ENCODE measurements around the gene RARB. TPM values are rescaled to one million over a fixed set of nuclear protein-coding genes. Genes with fewer than 3 reads are reported as not detected.

RARB gene
- total and polyA plus RNA-seq, 2 donors (not counting 1 experiment from before 2014, with no cell fraction given) = 9.4 to 13.3 TPM

- H3K4me1 ChIP-seq (ENCODE audit: control insufficient read depth, extremely low read depth, insufficient read depth, low read length) = no peaks in the 10 kb centered on the region
- no peaks in the 10 kb centered on the region for H3K27me3 ChIP-seq (ENCODE audit: control insufficient read depth, insufficient read depth, low read length)
- no peaks in the 10 kb centered on the region for H3K79me2 ChIP-seq (ENCODE audit: control insufficient read depth, insufficient read depth, low read length)
- no peak overlapping the region for H2AFZ ChIP-seq (ENCODE audit: low read length)
- no peaks in the 10 kb centered on the region for H3K9me3 ChIP-seq (ENCODE audit: control insufficient read depth, insufficient read depth, low read depth, low read length)
- no peak for DNase-seq (ENCODE audit: low read depth in 2 of 2)
- no peak overlapping the region for H3K27ac ChIP-seq (ENCODE audit: insufficient read depth, low read length)
- H4K20me1 ChIP-seq (ENCODE audit: control insufficient read depth, extremely low read depth, insufficient read depth, low read length) = no peaks in the 10 kb centered on the region
- H3K9ac ChIP-seq (ENCODE audit: insufficient read depth, low read length) = no peak overlapping the region
- no peak overlapping the region for H3K4me2 ChIP-seq (ENCODE audit: extremely low read depth, insufficient read depth, low read length)
- TF ChIP-seq, protein P1, sequence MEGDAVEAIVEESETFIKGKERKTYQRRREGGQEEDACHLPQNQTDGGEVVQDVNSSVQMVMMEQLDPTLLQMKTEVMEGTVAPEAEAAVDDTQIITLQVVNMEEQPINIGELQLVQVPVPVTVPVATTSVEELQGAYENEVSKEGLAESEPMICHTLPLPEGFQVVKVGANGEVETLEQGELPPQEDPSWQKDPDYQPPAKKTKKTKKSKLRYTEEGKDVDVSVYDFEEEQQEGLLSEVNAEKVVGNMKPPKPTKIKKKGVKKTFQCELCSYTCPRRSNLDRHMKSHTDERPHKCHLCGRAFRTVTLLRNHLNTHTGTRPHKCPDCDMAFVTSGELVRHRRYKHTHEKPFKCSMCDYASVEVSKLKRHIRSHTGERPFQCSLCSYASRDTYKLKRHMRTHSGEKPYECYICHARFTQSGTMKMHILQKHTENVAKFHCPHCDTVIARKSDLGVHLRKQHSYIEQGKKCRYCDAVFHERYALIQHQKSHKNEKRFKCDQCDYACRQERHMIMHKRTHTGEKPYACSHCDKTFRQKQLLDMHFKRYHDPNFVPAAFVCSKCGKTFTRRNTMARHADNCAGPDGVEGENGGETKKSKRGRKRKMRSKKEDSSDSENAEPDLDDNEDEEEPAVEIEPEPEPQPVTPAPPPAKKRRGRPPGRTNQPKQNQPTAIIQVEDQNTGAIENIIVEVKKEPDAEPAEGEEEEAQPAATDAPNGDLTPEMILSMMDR (conservative IDR thresholded peaks at IDR 0.05 in 1 of 2, IDR thresholded peaks at IDR 0.05 in 1 of 2; ENCODE audit: low read depth in 1 of 2, low read length in 2 of 2) = no peak
- TF ChIP-seq EZH2 (IDR thresholded peaks at IDR 0.05; ENCODE audit: low read length, missing control alignments) = no peak
- no peak overlapping the region for H3K4me3 ChIP-seq (replicated peaks in 1 of 4; ENCODE audit: control extremely low read depth in 1 of 4, insufficient read depth in 1 of 4, low read depth in 3 of 4, low read length in 4 of 4)
- no peaks in the 10 kb centered on the region for H3K36me3 ChIP-seq (ENCODE audit: control insufficient read depth, insufficient read depth, low read length)
Observed at GRCh38 chr3:25564075-25564474, 136.0 kb downstream of the RARB start.

GRCh38 chr3:25565807-25566206 is 137.7 kb downstream of the RARB start:
- TF ChIP-seq, protein P1 (conservative IDR thresholded peaks at IDR 0.05 in 1 of 2, IDR thresholded peaks at IDR 0.05 in 1 of 2; ENCODE audit: low read depth in 1 of 2, low read length in 2 of 2) = no peak
- no peak for TF ChIP-seq EZH2 (IDR thresholded peaks at IDR 0.05; ENCODE audit: low read length, missing control alignments)
- no peak overlapping the region for H2AFZ ChIP-seq (ENCODE audit: low read length)
- no peaks in the 10 kb centered on the region for H3K79me2 ChIP-seq (ENCODE audit: control insufficient read depth, insufficient read depth, low read length)
- H3K36me3 ChIP-seq (ENCODE audit: control insufficient read depth, insufficient read depth, low read length) = no peaks in the 10 kb centered on the region
- H3K9ac ChIP-seq (ENCODE audit: insufficient read depth, low read length) = no peak overlapping the region
- H3K27ac ChIP-seq (ENCODE audit: insufficient read depth, low read length) = no peak overlapping the region
- H3K4me2 ChIP-seq (ENCODE audit: extremely low read depth, insufficient read depth, low read length) = no peak overlapping the region
- no peaks in the 10 kb centered on the region for H4K20me1 ChIP-seq (ENCODE audit: control insufficient read depth, extremely low read depth, insufficient read depth, low read length)
- no peak overlapping the region for H3K4me3 ChIP-seq (replicated peaks in 1 of 4; ENCODE audit: control extremely low read depth in 1 of 4, insufficient read depth in 1 of 4, low read depth in 3 of 4, low read length in 4 of 4)
- H3K4me1 ChIP-seq (ENCODE audit: control insufficient read depth, extremely low read depth, insufficient read depth, low read length) = no peaks in the 10 kb centered on the region
- DNase-seq (ENCODE audit: low read depth in 2 of 2) = no peak
- H3K9me3 ChIP-seq (ENCODE audit: control insufficient read depth, insufficient read depth, low read depth, low read length) = no peaks in the 10 kb centered on the region
- H3K27me3 ChIP-seq (ENCODE audit: control insufficient read depth, insufficient read depth, low read length) = no peaks in the 10 kb centered on the region

- Histone ChIP-seq H3K27ac (ENCODE audit: insufficient read depth, low read length) (no peak overlapping the region), H3K9me3 (ENCODE audit: control insufficient read depth, insufficient read depth, low read depth, low read length) (no peaks in the 10 kb centered on the region), H3K4me1 (ENCODE audit: control insufficient read depth, extremely low read depth, insufficient read depth, low read length) (no peaks in the 10 kb centered on the region), H3K36me3 (ENCODE audit: control insufficient read depth, insufficient read depth, low read length) (no peaks in the 10 kb centered on the region), H3K4me3 (replicated peaks in 1 of 4; ENCODE audit: control extremely low read depth in 1 of 4, insufficient read depth in 1 of 4, low read depth in 3 of 4, low read length in 4 of 4) (no peak overlapping the region), H3K4me2 (ENCODE audit: extremely low read depth, insufficient read depth, low read length) (no peak overlapping the region), H3K9ac (ENCODE audit: insufficient read depth, low read length) (no peak overlapping the region), H3K27me3 (ENCODE audit: control insufficient read depth, insufficient read depth, low read length) (no peaks in the 10 kb centered on the region), H4K20me1 (ENCODE audit: control insufficient read depth, extremely low read depth, insufficient read depth, low read length) (no peaks in the 10 kb centered on the region), H2AFZ (ENCODE audit: low read length) (no peak overlapping the region), H3K79me2 (ENCODE audit: control insufficient read depth, insufficient read depth, low read length) (no peaks in the 10 kb centered on the region)
- no peak for TF ChIP-seq EZH2 (IDR thresholded peaks at IDR 0.05; ENCODE audit: low read length, missing control alignments)
- TF ChIP-seq, protein P1 (conservative IDR thresholded peaks at IDR 0.05 in 1 of 2, IDR thresholded peaks at IDR 0.05 in 1 of 2; ENCODE audit: low read depth in 1 of 2, low read length in 2 of 2) = peak in 1 of 2 donors; percentile 7
- DNase-seq (ENCODE audit: low read depth in 2 of 2) = no peak
Observed at GRCh38 chr3:25566358-25566920, 138.4 kb downstream of the RARB start.

Data from fibroblast of lung (primary cell).